HK-2 (cell line): ENCODE data around the gene NRXN3.

Experiments used
- DNase-seq: peaks from one replicate; pipeline ENCODE4 v3.0.0-alpha.2; 2018; ENCODE audit not compliant: unreplicated experiment

Gene NRXN3

GRCh38 chr14:78170203-78170602 is at the start of gene NRXN3:
TSS of gene NRXN3 (plus strand) at chr14:78170373. CDS start at chr14:78243094, 72,721 bp downstream.
- peak; percentile 20 for DNase-seq

- DNase-seq, result no peak
These were observed 47.7 kb upstream of the NRXN3 start for GRCh38 chr14:78122436-78122835.

- no peak for DNase-seq
These were observed 46.4 kb upstream of the NRXN3 start for GRCh38 chr14:78123650-78124253.

GRCh38 chr14:78127961-78128360 is 42.2 kb upstream of the NRXN3 start:
- no peak for DNase-seq

GRCh38 chr14:78129375-78129774 is 40.8 kb upstream of the NRXN3 start:
- no peak for DNase-seq

- peak; percentile 13 for DNase-seq
These were observed 39.8 kb upstream of the NRXN3 start for GRCh38 chr14:78130356-78130755.

GRCh38 chr14:78131201-78131600 is 39.0 kb upstream of the NRXN3 start:
- DNase-seq, result no peak

- no peak for DNase-seq
These were observed 38.6 kb upstream of the NRXN3 start for GRCh38 chr14:78131616-78132015.

GRCh38 chr14:78135450-78135891 is 34.7 kb upstream of the NRXN3 start:
- DNase-seq, result peak; percentile 34

GRCh38 chr14:78136695-78137094 is 33.5 kb upstream of the NRXN3 start:
- no peak for DNase-seq

GRCh38 chr14:78141590-78141989 is 28.6 kb upstream of the NRXN3 start:
- DNase-seq, result no peak

- DNase-seq, result no peak
These were observed 27.2 kb upstream of the NRXN3 start for GRCh38 chr14:78142998-78143397.

GRCh38 chr14:78143489-78144145 is 26.6 kb upstream of the NRXN3 start:
- peak; percentile 19 for DNase-seq

- DNase-seq, result no peak
These were observed 17.7 kb upstream of the NRXN3 start for GRCh38 chr14:78152201-78153063.

GRCh38 chr14:78153064-78153341 is 17.2 kb upstream of the NRXN3 start:
- no peak for DNase-seq

GRCh38 chr14:78154827-78155226 is 15.3 kb upstream of the NRXN3 start:
- no peak for DNase-seq

GRCh38 chr14:78156196-78156595 is 14.0 kb upstream of the NRXN3 start:
- DNase-seq, result no peak

GRCh38 chr14:78157494-78158437 is 12.4 kb upstream of the NRXN3 start:
- peak; percentile 29 for DNase-seq

GRCh38 chr14:78162202-78162601 is 8.0 kb upstream of the NRXN3 start:
- peak; percentile 45 for DNase-seq

- DNase-seq, result no peak
These were observed 5.8 kb upstream of the NRXN3 start for GRCh38 chr14:78164226-78164853.

- DNase-seq, result no peak
These were observed 2.3 kb downstream of the NRXN3 start for GRCh38 chr14:78172428-78172827.
